ENCODE data around the gene DOK7.

- no peak for TF ChIP-seq EZH2 (IDR thresholded peaks at IDR 0.05; ENCODE audit: low read depth)
- no peak for TF ChIP-seq CTCF (conservative IDR thresholded peaks at IDR 0.05)
Measured at GRCh38 chr4:3520796-3521600, 57.9 kb downstream of the DOK7 start.

Data from PC-9 (cell line).